Esophagus squamous epithelium (tissue), 5 donors: ENCODE results near the gene UPF1. TPM values are rescaled to one million over a fixed set of nuclear protein-coding genes. Genes with fewer than 3 reads are reported as not detected.

ENCODE experiments used
- DNase-seq: peaks from one replicate; lab custom pipeline; 2025; lab: John Stamatoyannopoulos, UW
- H3K27ac ChIP-seq, 4 donors: fragments of 200-600 bp; sonication (generic); one replicate each; pipeline ENCODE4 v1.5.1; 2016 to 2019; ENCODE audit warnings: mild to moderate bottlenecking in 1 of 4
- H3K27me3 ChIP-seq, 4 donors: fragments of 200-600 bp; sonication (generic); 1 replicate in 3 of 4; 2 replicates in 1 of 4; pipeline versions ENCODE4 v1.5.1 to v1.6.0; 2017 to 2021; ENCODE audit warnings: antibody characterized with exemption in 1 of 4
- H3K36me3 ChIP-seq, 3 donors: fragments of 200-600 bp; sonication (generic); one replicate each; pipeline ENCODE4 v1.5.1; 2016 to 2019
- H3K4me1 ChIP-seq, 3 donors: fragments of 200-600 bp; sonication (generic); one replicate each; pipeline ENCODE4 v1.5.1; 2017 to 2019
- H3K4me3 ChIP-seq, 4 donors: fragments of 200-600 bp; sonication (generic); 1 replicate in 3 of 4; 2 replicates in 1 of 4; pipeline ENCODE4 v1.5.1; 2016 to 2019; ENCODE audit warnings: mild to moderate bottlenecking in 2 of 4, moderate library complexity in 1 of 4
- H3K9me3 ChIP-seq, 3 donors: fragments of 200-600 bp; sonication (generic); one replicate each; pipeline ENCODE4 v1.5.1; 2016 to 2019
- CTCF ChIP-seq, 6 experiments: fragments of 450-650 bp in 4 of 6; fragments of 200-600 bp in 2 of 6; sonication (generic) in 2 of 6; IDR thresholded peaks; one replicate each; pipeline ENCODE4 v1.5.1; 2016 to 2019; ENCODE audit warnings: antibody characterized with exemption in 6 of 6, mild to moderate bottlenecking in 4 of 6, moderate library complexity in 4 of 6
- POLR2A ChIP-seq, 4 donors: fragments of 450-650 bp; IDR thresholded peaks; one replicate each; pipeline ENCODE4 v1.6.1; 2017; ENCODE audit warnings: antibody characterized with exemption in 4 of 4, mild to moderate bottlenecking in 4 of 4, moderate library complexity in 3 of 4
- WGBS, 2 donors: methylation state at CpG; one replicate each; pipeline ENCODE4 v1.1.5; 2018; 5-methylcytosine and 5-hydroxymethylcytosine counted together
- intact Hi-C: fragments of 100-400 bp; cut with DNase I; formaldehyde crosslinking; loops from one replicate; pipeline ENCODE4 v1.15.0; 2022
- total RNA-seq, 4 donors: library from RNA; depleted of rRNA; stranded (reverse); fragments of >200 nt; gene quantifications; one replicate each; pipeline ENCODE4 v1.1.0, GENCODE V29; 2016
- donor health status: DM: yes; HTN: yes; CAD: no.

UPF1 gene
- total RNA-seq, 4 donors from 2014 or later, result 31.6 to 69.7 (median 55.6) TPM

DNA sequence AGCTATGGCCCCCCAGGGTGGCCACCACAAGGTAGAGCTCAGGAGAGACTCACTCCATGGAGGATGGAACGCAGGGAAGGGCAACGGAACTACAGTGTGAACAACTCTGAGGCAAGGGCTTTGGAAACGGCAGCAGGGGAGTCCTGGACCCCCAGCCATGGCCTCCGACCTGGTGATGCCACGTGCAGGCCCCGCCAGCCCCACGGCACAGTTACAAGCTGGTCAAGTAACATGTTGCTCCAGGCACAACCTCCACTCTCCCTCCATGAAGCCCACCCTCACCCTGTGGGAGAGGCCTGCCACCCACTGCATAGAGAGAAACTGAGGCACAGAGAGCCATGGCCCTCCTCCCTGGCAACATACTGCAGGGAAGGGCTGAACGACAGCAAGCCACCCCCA is 73.3 kb downstream of the UPF1 start:
- no peak for TF ChIP-seq POLR2A (IDR thresholded peaks at IDR 0.05)
- no peak for TF ChIP-seq CTCF (IDR thresholded peaks at IDR 0.05)
- H3K9me3 ChIP-seq, result no peaks in the 10 kb centered on the region
- no peak overlapping the region for H3K4me3 ChIP-seq
- H3K27ac ChIP-seq, result no peak overlapping the region
- WGBS, 2 donors, result 100% methylated on average over 1 of the region's 8 CpGs; no CpG with 5 or more reads in 1 of the 2 donors
- no peak for DNase-seq
- no peaks in the 10 kb centered on the region for H3K27me3 ChIP-seq
- intact Hi-C loops, result no loop called here
- peaks cover 5 to 97% (median 11%) of the 10 kb centered on the region in 3 donors for H3K36me3 ChIP-seq
- H3K4me1 ChIP-seq, result no peaks in the 10 kb centered on the region

DNA sequence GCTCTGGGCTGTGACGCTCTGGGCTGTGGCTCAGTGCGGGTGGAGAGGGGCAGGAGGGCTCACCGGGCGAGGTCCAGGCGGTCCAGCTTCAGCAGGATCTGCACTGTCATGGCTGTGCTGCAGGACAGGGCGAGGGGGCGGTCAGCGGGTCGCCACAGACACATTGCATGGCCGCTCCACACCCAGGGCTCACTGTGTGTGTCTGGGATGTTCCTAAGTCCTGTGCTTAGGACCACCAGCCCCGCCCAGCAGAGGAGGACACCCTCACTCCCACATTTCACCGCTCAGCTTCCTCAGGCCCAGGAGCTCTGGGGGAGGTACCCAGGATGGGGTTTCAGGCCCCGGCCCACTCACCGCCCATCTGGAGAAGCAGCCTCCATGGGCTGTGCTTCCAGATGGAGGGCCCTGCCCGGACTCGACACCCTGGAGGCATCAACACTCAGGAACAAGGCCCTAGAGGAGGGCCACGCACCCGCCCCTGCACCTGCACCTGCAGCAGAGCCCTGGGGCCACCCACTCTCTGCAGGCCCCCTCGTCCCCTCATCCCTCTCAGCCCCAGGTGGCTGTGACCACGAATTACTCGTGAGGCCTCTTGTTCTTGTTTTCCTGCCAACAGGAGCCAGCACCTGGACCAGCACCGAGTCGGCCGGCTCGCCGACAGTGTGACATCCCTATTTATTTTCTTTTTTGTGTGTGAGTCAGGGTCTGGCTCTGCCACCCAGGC is 73.9 kb downstream of the UPF1 start:
- no peak overlapping the region for H3K27ac ChIP-seq
- no peaks in the 10 kb centered on the region for H3K27me3 ChIP-seq
- TF ChIP-seq POLR2A (IDR thresholded peaks at IDR 0.05), result no peak
- TF ChIP-seq CTCF (IDR thresholded peaks at IDR 0.05), result no peak
- no peaks in the 10 kb centered on the region for H3K4me1 ChIP-seq
- H3K9me3 ChIP-seq, result no peaks in the 10 kb centered on the region
- H3K4me3 ChIP-seq, result no peak overlapping the region
- intact Hi-C loops, result no loop called here
- H3K36me3 ChIP-seq, result peaks cover 9 to 97% (median 11%) of the 10 kb centered on the region in 3 donors
- WGBS, 2 donors, result 71 to 75% methylated on average over 11 to 12 of the region's 26 CpGs
- DNase-seq, result no peak

- no peak for DNase-seq
These were observed 75.1 kb downstream of the UPF1 start for GRCh38 chr19:18906605-18907519.

DNA sequence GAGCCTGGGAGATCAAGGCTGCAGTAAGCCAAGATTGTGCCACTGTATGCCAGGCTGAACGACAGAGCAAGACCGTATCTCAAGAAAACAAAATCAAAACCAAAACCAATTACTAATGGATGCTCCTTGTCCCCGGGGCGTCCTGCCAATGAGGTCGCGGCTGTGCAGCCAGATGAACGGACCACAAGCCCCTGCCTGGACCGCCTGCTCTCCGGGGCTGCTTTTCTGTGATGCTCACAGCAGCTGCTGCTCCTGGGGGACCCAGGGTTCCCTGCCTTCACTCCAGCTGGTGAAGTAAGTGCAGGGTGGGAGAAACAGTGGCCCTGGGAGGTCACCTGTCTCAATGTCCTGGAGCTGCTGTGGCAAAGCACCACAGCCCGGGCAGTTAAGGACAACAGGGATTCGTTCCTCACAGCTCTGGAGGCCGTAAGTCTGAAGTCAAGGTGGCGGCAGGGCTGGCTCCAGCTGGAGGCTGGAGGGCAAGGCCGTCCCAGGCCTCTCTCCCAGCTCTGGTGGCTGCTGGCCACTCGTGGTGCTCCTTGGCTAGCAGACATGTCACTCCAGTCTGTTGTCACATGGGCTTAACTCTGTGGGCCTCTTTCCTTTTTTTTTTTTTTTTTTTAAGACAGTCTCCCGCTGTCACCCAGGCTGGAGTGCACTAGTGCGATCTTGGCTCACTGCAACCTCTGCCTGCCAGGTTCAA is 77.3 kb downstream of the UPF1 start:
- no peaks in the 10 kb centered on the region for H3K27me3 ChIP-seq

More at GRCh38 chr19:18906605-18907519, 75.1 kb downstream of the UPF1 start:
- TF ChIP-seq CTCF (IDR thresholded peaks at IDR 0.05), result no peak
- no peak for TF ChIP-seq POLR2A (IDR thresholded peaks at IDR 0.05)
- Histone ChIP-seq H3K4me1 (no peaks in the 10 kb centered on the region), H3K36me3 (peaks cover 9 to 97% (median 11%) of the 10 kb centered on the region in 3 donors), H3K27ac (no peak overlapping the region), H3K4me3 (no peak overlapping the region), H3K27me3 (no peaks in the 10 kb centered on the region), H3K9me3 (no peaks in the 10 kb centered on the region)
- intact Hi-C loops, result no loop called here
- WGBS, 2 donors, result 58 to 84% methylated on average over 8 to 9 of the region's 36 CpGs

More for the DNA sequence above, 77.3 kb downstream of the UPF1 start:
- DNase-seq, result no peak
- 86 to 90% methylated on average over 10 to 13 of the region's 17 CpGs for WGBS, 2 donors
- H3K4me3 ChIP-seq, result no peak overlapping the region
- H3K27ac ChIP-seq, result no peak overlapping the region
- peaks cover 0 to 4% (median 0%) of the 10 kb centered on the region in 3 donors for H3K4me1 ChIP-seq
- H3K36me3 ChIP-seq, result peaks cover 9 to 100% (median 18%) of the 10 kb centered on the region in 3 donors
- intact Hi-C loops, result no loop called here
- TF ChIP-seq POLR2A (IDR thresholded peaks at IDR 0.05), result no peak
- TF ChIP-seq CTCF (IDR thresholded peaks at IDR 0.05), result no peak
- no peaks in the 10 kb centered on the region for H3K9me3 ChIP-seq
